ENCODE data around the gene OR51I2.

The OR51I2 gene

GRCh38 chr11:5488385-5488784 lies 39.3 kb downstream of the OR51I2 start, which contains the start of gene OR52D1:
TSS of gene OR52D1 (plus strand) at chr11:5488685. CDS start at chr11:5488707, 22 bp downstream.
- no peak for TF ChIP-seq CTCF (IDR thresholded peaks at IDR 0.05; ENCODE audit: insufficient read depth, missing control alignments)
- DNase-seq (ENCODE audit: insufficient read length, low spot score) (no peak), FAIRE-seq (no peak)

- no peak for FAIRE-seq
- TF ChIP-seq CTCF (IDR thresholded peaks at IDR 0.05; ENCODE audit: insufficient read depth, missing control alignments), result no peak
- no peak for DNase-seq (ENCODE audit: insufficient read length, low spot score)
Observed at GRCh38 chr11:5488798-5489399, 39.8 kb downstream of the OR51I2 start.

GRCh38 chr11:5489576-5490357 lies 40.6 kb downstream of the OR51I2 start:
- no peak for TF ChIP-seq CTCF (IDR thresholded peaks at IDR 0.05; ENCODE audit: insufficient read depth, missing control alignments)
- FAIRE-seq (no peak), DNase-seq (ENCODE audit: insufficient read length, low spot score) (no peak)

GRCh38 chr11:5499671-5500070 lies 50.5 kb downstream of the OR51I2 start:
- no peak for FAIRE-seq
- DNase-seq (ENCODE audit: insufficient read length, low spot score), result no peak
- TF ChIP-seq CTCF (IDR thresholded peaks at IDR 0.05; ENCODE audit: insufficient read depth, missing control alignments), result no peak

DNA sequence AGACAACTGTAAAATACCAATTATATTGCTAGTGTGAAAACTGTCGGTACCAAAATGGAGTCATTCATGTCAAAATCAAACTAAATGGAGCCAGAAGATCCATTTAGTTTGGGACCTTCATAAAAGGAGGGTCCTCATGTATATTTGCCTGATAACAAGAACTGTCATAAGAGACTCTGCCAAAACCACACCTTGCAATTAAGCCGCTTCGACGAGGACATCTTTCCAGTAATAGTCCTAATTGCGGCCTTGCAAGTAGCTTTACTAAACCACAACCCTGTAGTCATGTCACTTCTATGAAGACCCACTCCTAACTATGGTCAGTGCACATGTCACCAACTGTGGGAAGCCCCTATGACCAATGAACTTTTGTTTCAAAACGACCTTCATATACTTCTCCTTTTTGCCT lies 51.3 kb downstream of the OR51I2 start:
- FAIRE-seq, result no peak
- TF ChIP-seq CTCF (IDR thresholded peaks at IDR 0.05; ENCODE audit: insufficient read depth, missing control alignments), result no peak
- no peak for DNase-seq (ENCODE audit: insufficient read length, low spot score)

DNA sequence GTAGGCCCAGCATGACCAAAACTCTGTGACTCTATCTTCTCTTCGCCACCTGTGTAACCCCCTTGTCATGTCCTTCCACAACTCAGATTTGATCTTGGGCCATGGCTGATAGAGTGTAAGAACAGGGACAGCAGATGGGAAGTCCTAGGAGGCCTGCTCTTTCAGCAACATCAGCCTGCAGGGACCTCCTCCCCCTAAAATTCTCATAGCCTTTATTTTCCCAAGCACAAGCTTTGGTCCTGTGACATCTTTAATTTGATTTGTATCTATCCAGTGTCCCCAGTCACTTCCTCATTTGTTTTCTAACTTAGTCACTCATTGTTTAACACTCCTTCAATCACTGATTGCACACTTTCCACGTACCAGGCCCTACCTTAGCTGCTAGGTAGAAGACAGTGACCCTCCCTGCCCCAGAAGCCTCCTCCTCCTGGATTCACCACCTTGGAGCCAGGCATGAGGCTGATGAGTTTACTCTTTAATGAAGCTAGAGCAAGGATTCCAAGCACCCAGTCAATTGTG lies 55.3 kb downstream of the OR51I2 start:
- TF ChIP-seq CTCF (IDR thresholded peaks at IDR 0.05; ENCODE audit: insufficient read depth, missing control alignments), result no peak
- DNase-seq (ENCODE audit: insufficient read length, low spot score), result no peak
- FAIRE-seq, result no peak

Data from D721Med (cell line).